ENCODE results near the gene LYZL4. TPM values are rescaled to one million over a fixed set of nuclear protein-coding genes. Genes with fewer than 3 reads are reported as not detected.

Gene LYZL4
- total and polyA plus RNA-seq, 2 of the 13 experiments (the other 11 are each of a cell fraction or from before 2014, with no cell fraction given), result not detected

GRCh38 chr3:42451546-42452230, 41.3 kb upstream of the LYZL4 start (continued):
- TF ChIP-seq NFAT5 (CRISPR knock-in tag; IDR thresholded peaks at IDR 0.05) (no peak), WIZ (CRISPR knock-in tag; IDR thresholded peaks at IDR 0.05) (no peak), ZNF431 (CRISPR knock-in tag; IDR thresholded peaks at IDR 0.05; ENCODE audit: borderline replicate concordance, low read depth) (no peak), JARID2 (CRISPR knock-in tag; IDR thresholded peaks at IDR 0.05; ENCODE audit: insufficient replicate concordance) (no peak), ZNF513 (CRISPR knock-in tag; conservative IDR thresholded peaks at IDR 0.05) (no peak), MAX (IDR thresholded peaks at IDR 0.05) (no peak)

Data from HepG2 (cell line).